ENCODE measurements around the gene RAB13.

DNA sequence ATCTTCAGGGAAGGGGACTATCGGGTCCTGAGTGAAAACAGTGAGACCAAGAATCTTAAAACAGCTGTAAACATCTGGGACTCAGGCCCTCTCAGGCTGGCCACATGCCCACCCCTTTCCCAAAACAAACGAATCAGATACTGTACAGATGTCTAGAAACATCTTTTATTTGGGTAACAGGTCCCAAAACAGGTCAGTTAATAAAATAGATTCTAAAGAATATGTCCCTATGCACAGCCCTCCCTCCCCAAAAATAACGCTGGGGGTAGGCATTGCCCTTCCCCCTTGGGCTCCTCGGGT, 27.2 kb downstream of the RAB13 start:
- TF ChIP-seq CTCF (IDR thresholded peaks at IDR 0.05) (no peak), POLR2A (IDR thresholded peaks at IDR 0.05) (no peak)
